Fibroblast of the aortic adventitia (primary cell): ENCODE data around the gene GNRH2. TPM values are rescaled to one million over a fixed set of nuclear protein-coding genes. Genes with fewer than 3 reads are reported as not detected.

Experiments
- DNase-seq: peaks from one replicate; pipeline ENCODE4 v3.0.0-alpha.2; 2010; ENCODE audit warnings: low read depth
- H3K4me3 ChIP-seq: 2 replicates; pipeline ENCODE4 v1.5.1; 2011; ENCODE audit warnings: low read depth, mild to moderate bottlenecking, control low read depth, low read length, moderate library complexity
- CTCF ChIP-seq: IDR thresholded peaks from 2 replicates; pipeline ENCODE4 v1.5.1; 2011; ENCODE audit warnings: mild to moderate bottlenecking, low read length, control low read depth, inconsistent platforms; ENCODE audit not compliant: insufficient read depth
- total RNA-seq: library from RNA; depleted of rRNA; stranded (reverse); fragments of >200 nt; gene quantifications from 2 replicates; pipeline ENCODE4 v1.2.3, GENCODE V29; 2012; ENCODE audit warnings: low replicate concordance

The GNRH2 gene
- total RNA-seq, 1 donor = not detected

- no peak for TF ChIP-seq CTCF
- no peak overlapping the region for H3K4me3 ChIP-seq
- DNase-seq = peak; percentile 13
These were observed 797 bp upstream of the GNRH2 start for GRCh38 chr20:3042625-3043024.

GRCh38 chr20:3044336-3044965, 1.0 kb downstream of the GNRH2 start:
- no peak for TF ChIP-seq CTCF
- DNase-seq = no peak
- H3K4me3 ChIP-seq = no peak overlapping the region

- TF ChIP-seq CTCF = no peak
- DNase-seq = peak; percentile 72
- H3K4me3 ChIP-seq = peak overlapping the region; percentile 90
These were observed 1.8 kb downstream of the GNRH2 start for GRCh38 chr20:3045042-3045815.

GRCh38 chr20:3045816-3046676, 2.6 kb downstream of the GNRH2 start, which contains the start of gene MRPS26:
Gene MRPS26 (plus strand): TSS chr20:3046052. CDS start chr20:3046069, 17 bp downstream.
- H3K4me3 ChIP-seq = peak within 1 kb of the TSS; percentile 90
- DNase-seq = peak; percentile 73
- TF ChIP-seq CTCF = no peak

- no peak for TF ChIP-seq CTCF
- peak; percentile 11 for DNase-seq
- peak overlapping the region; percentile 90 for H3K4me3 ChIP-seq
These were observed 3.4 kb downstream of the GNRH2 start for GRCh38 chr20:3046677-3047462.
